CD4-positive, alpha-beta T cell (primary cell): ENCODE data around the gene SCGB1D1. TPM values are rescaled to one million over a fixed set of nuclear protein-coding genes. Genes with fewer than 3 reads are reported as not detected.

Experiments used
- ATAC-seq: fragments of 200-7000 bp; cut with Tn5 transposase; one replicate; pipeline ENCODE4 v1.10.0; 2022; ENCODE audit warnings: mild to moderate bottlenecking; ENCODE audit not compliant: poor library complexity
- CTCF ChIA-PET: fragments of 350-600 bp; sonication (Branson Sonifier 250); formaldehyde crosslinking; loops from one replicate; lab custom pipeline; 2021; ENCODE audit warnings: antibody characterized with exemption, inconsistent platforms; lab: Charles Lee
- POLR2A ChIA-PET: fragments of 350-600 bp; sonication (Branson Sonifier 250); formaldehyde crosslinking; loops from one replicate; lab custom pipeline; 2021; ENCODE audit warnings: antibody characterized with exemption, inconsistent platforms; lab: Charles Lee
- DNase-seq, 14 experiments: peaks; one replicate each; pipeline ENCODE4 v3.0.0-alpha.2; 2013 to 2020; ENCODE audit warnings: mixed read lengths in 2 of 14
- H3K27ac ChIP-seq, 2 donors: one replicate each; pipeline versions ENCODE4 v1.5.1 to v1.7.0; 2013; ENCODE audit warnings: low read length in 2 of 2, low read depth in 1 of 2, mild to moderate bottlenecking in 1 of 2
- H3K27me3 ChIP-seq, 2 experiments: 1 replicate in 1 of 2; 2 replicates in 1 of 2; pipeline versions ENCODE4 v1.6.1 to v1.7.0; 2013; ENCODE audit warnings: low read length in 2 of 2, control low read depth in 1 of 2, mild to moderate bottlenecking in 1 of 2, moderate library complexity in 1 of 2; ENCODE audit not compliant: insufficient read depth in 2 of 2, control insufficient read depth in 1 of 2
- H3K36me3 ChIP-seq: one replicate; pipeline ENCODE4 v1.6.1; 2013; ENCODE audit warnings: low read length, control low read depth; ENCODE audit not compliant: insufficient read depth
- H3K4me1 ChIP-seq: one replicate; pipeline ENCODE4 v1.6.1; 2013; ENCODE audit warnings: low read length, control low read depth; ENCODE audit not compliant: insufficient read depth
- H3K4me3 ChIP-seq: one replicate; pipeline ENCODE4 v1.5.1; 2013; ENCODE audit warnings: mild to moderate bottlenecking, low read length, moderate library complexity
- H3K9me3 ChIP-seq, 2 experiments: 1 replicate in 1 of 2; 2 replicates in 1 of 2; pipeline versions ENCODE4 v1.6.1 to v1.7.0; 2013; ENCODE audit warnings: low read length in 2 of 2, mild to moderate bottlenecking in 2 of 2, control low read depth in 1 of 2, moderate library complexity in 1 of 2; ENCODE audit not compliant: control insufficient read depth in 1 of 2, insufficient read depth in 1 of 2
- H3K27ac Mint-ChIP-seq: one replicate; pipeline ENCODE4 v1.8.0; 2020; ENCODE audit warnings: mixed read lengths
- H3K27me3 Mint-ChIP-seq: one replicate; pipeline ENCODE4 v1.8.0; 2021; ENCODE audit warnings: mixed read lengths
- H3K36me3 Mint-ChIP-seq: one replicate; pipeline ENCODE4 v1.8.0; 2021; ENCODE audit warnings: low read depth, mixed read lengths
- H3K4me1 Mint-ChIP-seq: one replicate; pipeline ENCODE4 v1.8.0; 2021; ENCODE audit warnings: low read depth, mixed read lengths
- H3K4me3 Mint-ChIP-seq: one replicate; pipeline ENCODE4 v1.8.0; 2020; ENCODE audit warnings: mild to moderate bottlenecking, mixed read lengths
- H3K9me3 Mint-ChIP-seq: one replicate; pipeline ENCODE4 v1.8.0; 2020; ENCODE audit warnings: mixed read lengths
- intact Hi-C, 2 experiments: fragments of 100-400 bp; cut with DNase I in 1 of 2; cut with micrococcal nuclease in 1 of 2; formaldehyde crosslinking; loops; one replicate each; pipeline versions ENCODE4 v1.15.1 to v1.9.0; 2023 to 2025; cut with DNase I, micrococcal nuclease
- total RNA-seq, 174 experiments: library from RNA in 2 of 174; stranded (reverse) in 2 of 174; gene quantifications; one replicate each; pipeline ENCODE4 v1.2.3 and lab custom pipeline; 2021 to 2026
- TF ChIP-seq, protein P1 (sequence below): fragments of 200-600 bp; IDR thresholded peaks from one replicate; pipeline ENCODE4 v1.8.0; 2022; ENCODE audit warnings: antibody characterized with exemption, mild to moderate bottlenecking

SCGB1D1 gene
- total RNA-seq, 2 experiments from 2014 or later = not detected

DNA sequence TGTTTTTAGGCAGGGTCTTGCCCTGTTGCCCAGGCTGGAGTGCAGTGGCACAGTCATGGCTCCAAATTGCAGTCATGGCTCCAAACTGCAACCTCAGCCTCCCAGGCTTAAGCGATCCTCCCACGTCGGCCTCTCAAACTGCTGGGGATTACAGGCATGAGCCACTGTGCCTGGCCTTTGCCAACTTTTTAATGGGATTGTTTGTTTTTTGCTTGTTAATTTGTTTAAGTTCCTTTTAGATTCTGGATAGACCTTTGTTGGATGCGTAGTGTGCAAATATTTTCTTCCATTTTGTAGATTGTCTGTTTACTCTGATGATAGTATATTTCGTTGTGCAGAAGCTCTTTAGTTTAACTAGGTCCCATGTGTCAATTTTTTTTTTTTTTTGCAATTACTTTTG is 10.0 kb upstream of the SCGB1D1 start:
- H3K27ac Mint-ChIP-seq = no peak overlapping the region
- no peak for DNase-seq

DNA sequence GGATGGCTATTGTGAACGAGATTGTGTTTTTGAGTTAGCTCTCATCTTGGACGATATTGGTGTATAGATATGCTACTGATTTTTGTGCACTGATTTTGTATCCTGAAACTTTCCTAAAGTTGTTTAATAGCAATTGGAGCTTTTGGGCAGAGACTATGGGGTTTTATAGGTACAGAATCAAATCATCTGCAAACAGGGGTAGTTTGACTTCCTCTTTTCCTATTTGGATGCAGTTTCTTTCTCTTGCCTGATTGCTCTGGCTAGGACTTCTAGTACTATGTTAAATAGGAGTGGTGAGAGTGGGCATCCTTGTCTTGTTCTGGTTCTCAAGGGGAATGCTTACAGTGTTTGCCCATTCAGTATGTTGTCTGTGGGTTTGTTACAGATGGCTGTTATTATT is 8.9 kb upstream of the SCGB1D1 start:
- ATAC-seq (no peak), DNase-seq (no peak)
- peaks cover 36% of the 10 kb centered on the region for H3K27me3 Mint-ChIP-seq
- TF ChIP-seq, protein P1, sequence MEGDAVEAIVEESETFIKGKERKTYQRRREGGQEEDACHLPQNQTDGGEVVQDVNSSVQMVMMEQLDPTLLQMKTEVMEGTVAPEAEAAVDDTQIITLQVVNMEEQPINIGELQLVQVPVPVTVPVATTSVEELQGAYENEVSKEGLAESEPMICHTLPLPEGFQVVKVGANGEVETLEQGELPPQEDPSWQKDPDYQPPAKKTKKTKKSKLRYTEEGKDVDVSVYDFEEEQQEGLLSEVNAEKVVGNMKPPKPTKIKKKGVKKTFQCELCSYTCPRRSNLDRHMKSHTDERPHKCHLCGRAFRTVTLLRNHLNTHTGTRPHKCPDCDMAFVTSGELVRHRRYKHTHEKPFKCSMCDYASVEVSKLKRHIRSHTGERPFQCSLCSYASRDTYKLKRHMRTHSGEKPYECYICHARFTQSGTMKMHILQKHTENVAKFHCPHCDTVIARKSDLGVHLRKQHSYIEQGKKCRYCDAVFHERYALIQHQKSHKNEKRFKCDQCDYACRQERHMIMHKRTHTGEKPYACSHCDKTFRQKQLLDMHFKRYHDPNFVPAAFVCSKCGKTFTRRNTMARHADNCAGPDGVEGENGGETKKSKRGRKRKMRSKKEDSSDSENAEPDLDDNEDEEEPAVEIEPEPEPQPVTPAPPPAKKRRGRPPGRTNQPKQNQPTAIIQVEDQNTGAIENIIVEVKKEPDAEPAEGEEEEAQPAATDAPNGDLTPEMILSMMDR = no peak
- no peak overlapping the region for H3K27ac ChIP-seq
- intact Hi-C loops = no loop called here
- peaks cover 0 to 4% of the 10 kb centered on the region in 2 experiments for H3K9me3 ChIP-seq
- no peaks in the 10 kb centered on the region for H3K4me1 ChIP-seq
- H3K4me3 Mint-ChIP-seq = no peak overlapping the region
- POLR2A ChIA-PET = no interaction called here
- no peaks in the 10 kb centered on the region for H3K36me3 Mint-ChIP-seq
- no peaks in the 10 kb centered on the region for H3K4me1 Mint-ChIP-seq
- peaks cover 0 to 6% of the 10 kb centered on the region in 2 experiments for H3K27me3 ChIP-seq
- H3K9me3 Mint-ChIP-seq = no peaks in the 10 kb centered on the region
- H3K27ac Mint-ChIP-seq = no peak overlapping the region
- CTCF ChIA-PET = no interaction called here
- H3K4me3 ChIP-seq = no peak overlapping the region
- no peaks in the 10 kb centered on the region for H3K36me3 ChIP-seq

More for the DNA sequence above, 10.0 kb upstream of the SCGB1D1 start:
- Histone ChIP-seq H3K4me1 (no peaks in the 10 kb centered on the region), H3K27ac (no peak overlapping the region), H3K4me3 (no peak overlapping the region), H3K9me3 (peaks cover 0 to under 1% of the 10 kb centered on the region in 2 experiments), H3K36me3 (no peaks in the 10 kb centered on the region), H3K27me3 (peaks cover 0 to 3% of the 10 kb centered on the region in 2 experiments)
- intact Hi-C loops = no loop called here
- CTCF ChIA-PET = no interaction called here
- no peaks in the 10 kb centered on the region for H3K4me1 Mint-ChIP-seq
- H3K27me3 Mint-ChIP-seq = peaks cover 34% of the 10 kb centered on the region
- POLR2A ChIA-PET = interaction anchor here (0.7 kb wide), 1 partner anchor 738 kb away, joined by 3 read pairs; no protein-coding TSS in a partner anchor
- H3K4me3 Mint-ChIP-seq = no peak overlapping the region
- no peaks in the 10 kb centered on the region for H3K36me3 Mint-ChIP-seq
- no peaks in the 10 kb centered on the region for H3K9me3 Mint-ChIP-seq
- ATAC-seq = no peak
- TF ChIP-seq, protein P1 = no peak

DNA sequence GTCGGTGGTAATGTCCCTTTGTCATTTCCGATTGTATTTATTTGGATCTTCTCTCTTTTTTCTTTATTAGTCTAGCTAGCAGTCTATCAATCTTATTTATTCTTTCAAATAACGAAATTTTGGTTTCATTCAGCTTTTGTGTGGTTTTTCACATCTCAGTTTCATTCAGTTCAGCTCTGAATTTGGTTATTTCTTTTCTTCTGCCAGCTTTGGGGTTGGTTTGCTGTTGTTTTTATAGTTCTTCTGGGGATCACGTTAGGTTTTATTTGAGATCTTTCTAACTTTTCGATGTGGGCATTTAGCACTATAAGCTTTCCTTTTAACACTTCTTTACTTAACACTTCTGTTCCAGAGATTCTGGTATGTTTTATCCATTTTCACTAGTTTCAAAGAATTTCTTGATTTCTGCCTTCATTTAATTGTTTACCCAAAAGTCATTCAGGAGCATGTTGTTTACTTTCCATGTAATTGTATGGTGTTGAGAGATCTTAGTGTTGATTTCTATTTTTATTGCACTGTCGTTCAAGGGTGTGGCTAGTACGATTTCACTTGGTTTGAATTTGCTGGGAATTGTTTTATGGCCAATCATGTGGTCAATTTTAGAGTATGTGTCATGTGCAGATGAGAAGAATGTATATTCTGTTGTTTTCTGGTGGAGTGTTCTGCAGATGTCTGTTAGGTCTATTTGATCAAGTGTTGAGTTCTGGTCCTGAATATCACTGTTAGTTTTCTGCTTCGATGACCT is 7.7 kb upstream of the SCGB1D1 start:
- no peak overlapping the region for H3K27ac Mint-ChIP-seq
- DNase-seq = no peak
- POLR2A ChIA-PET = no interaction called here
- Histone ChIP-seq H3K4me1 (no peaks in the 10 kb centered on the region), H3K4me3 (no peak overlapping the region), H3K27ac (no peak overlapping the region), H3K9me3 (peaks cover 0 to 4% of the 10 kb centered on the region in 2 experiments), H3K27me3 (peaks cover 3 to 4% of the 10 kb centered on the region in 2 experiments), H3K36me3 (no peaks in the 10 kb centered on the region)
- no peak overlapping the region for H3K4me3 Mint-ChIP-seq
- no peaks in the 10 kb centered on the region for H3K36me3 Mint-ChIP-seq
- H3K27me3 Mint-ChIP-seq = peaks cover 29% of the 10 kb centered on the region
- no peaks in the 10 kb centered on the region for H3K4me1 Mint-ChIP-seq
- CTCF ChIA-PET = no interaction called here
- intact Hi-C loops = no loop called here
- H3K9me3 Mint-ChIP-seq = no peaks in the 10 kb centered on the region
- TF ChIP-seq, protein P1 = no peak
- ATAC-seq = no peak
